ENCODE measurements around the gene APRT.
"Not testable (repeated sequence)": the region's sequence is repeated elsewhere in the genome, so short reads cannot be mapped to it uniquely, and the experiment has no call there.

APRT gene

GRCh38 chr16:88784856-88785105, 26.9 kb downstream of the APRT start:
- no peak for DNase-seq

GRCh38 chr16:88784074-88784855, 27.5 kb downstream of the APRT start:
- DNase-seq, result no peak

- no peak for DNase-seq
These were observed 28.2 kb downstream of the APRT start for GRCh38 chr16:88783391-88784073.

DNA sequence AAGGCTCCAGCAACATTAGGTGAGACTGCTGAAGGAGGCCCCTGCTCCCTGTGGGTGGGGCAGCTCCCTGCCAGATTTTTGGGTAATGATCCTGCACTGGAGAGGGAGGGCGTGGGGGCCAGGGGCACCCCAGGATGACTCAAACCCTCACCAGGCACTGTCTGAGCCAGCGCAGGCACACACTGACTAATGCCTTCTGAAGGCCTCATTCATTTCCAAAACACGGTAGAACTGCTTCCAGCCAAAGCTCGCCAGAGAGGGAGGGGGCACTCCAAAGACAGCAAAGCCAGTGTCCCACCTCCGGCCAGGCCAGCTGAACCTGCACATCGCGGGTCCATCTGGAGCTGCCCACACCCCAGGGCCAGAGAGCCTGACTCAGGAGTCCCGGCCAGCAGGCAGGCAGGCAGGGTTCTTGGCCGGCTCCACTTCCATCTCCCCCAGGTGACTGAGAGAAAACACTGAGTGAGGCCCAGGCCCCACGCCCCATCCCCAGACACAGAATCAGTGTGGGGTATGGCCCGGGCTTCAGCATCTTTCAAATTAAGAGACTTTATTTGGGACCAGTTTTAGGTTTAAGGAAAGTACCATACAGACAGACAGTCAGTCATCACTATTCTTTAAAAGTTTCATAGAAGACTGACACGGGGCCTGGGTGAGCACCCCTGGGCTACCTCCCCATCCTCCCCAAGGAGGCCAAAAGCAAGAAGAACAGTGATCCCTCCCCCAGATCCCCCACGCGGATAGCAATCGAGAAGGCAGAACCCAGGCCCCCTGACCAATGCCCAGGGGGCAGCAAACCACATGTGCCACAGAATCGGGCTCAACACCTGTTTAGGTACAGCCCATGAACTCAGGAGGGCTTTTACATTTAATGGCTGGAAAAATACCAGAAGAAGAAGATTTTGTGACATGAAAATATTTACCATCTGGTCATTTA, 29.0 kb downstream of the APRT start:
- DNase-seq, result no peak

DNA sequence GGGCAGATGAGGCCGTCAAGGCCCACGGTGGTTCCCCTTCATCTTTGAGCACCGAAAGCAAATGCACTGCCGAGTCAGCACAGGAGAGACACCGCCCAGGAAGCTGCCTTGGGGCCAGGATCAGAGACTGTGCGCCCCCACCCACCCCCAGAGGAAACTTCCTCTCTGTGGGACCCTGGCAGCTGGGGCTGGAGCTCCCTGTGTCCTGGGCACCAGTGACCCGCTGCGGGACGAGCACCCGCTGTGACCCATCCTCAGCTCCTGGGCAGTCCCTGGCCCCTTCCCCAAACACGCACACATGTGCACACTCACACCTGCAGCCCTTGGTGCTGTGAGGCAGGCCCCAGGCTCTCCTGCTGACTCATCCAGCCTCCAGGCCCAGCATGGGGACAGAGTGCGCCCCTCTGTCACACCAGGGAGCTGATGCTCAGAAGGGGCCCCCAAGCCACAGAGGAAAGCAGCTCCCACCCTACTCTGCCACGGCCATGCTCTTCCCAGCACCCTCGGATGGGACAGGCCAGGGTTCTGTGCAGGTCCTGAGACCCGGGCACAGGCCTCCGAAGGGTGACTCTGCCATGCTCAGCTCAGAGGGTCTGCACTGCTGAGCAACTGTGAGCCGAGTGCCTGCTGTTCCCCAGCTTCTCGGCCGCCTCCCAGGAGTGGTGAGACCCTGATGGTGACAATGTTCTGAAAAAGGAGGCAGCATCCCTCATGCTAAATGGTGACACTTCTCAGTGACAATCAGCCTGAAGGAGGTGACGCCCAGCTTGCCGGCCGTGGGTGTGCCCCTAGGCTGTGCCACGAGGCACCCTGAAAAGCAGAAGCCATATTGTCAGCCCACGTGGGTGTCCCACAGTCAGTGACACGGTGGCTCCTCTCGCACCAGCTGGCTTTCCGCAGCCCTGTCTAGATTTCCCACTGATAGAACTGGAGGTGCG, 30.3 kb downstream of the APRT start:
- no peak for DNase-seq

GRCh38 chr16:88780142-88781062, 31.3 kb downstream of the APRT start:
- no peak for DNase-seq

DNA sequence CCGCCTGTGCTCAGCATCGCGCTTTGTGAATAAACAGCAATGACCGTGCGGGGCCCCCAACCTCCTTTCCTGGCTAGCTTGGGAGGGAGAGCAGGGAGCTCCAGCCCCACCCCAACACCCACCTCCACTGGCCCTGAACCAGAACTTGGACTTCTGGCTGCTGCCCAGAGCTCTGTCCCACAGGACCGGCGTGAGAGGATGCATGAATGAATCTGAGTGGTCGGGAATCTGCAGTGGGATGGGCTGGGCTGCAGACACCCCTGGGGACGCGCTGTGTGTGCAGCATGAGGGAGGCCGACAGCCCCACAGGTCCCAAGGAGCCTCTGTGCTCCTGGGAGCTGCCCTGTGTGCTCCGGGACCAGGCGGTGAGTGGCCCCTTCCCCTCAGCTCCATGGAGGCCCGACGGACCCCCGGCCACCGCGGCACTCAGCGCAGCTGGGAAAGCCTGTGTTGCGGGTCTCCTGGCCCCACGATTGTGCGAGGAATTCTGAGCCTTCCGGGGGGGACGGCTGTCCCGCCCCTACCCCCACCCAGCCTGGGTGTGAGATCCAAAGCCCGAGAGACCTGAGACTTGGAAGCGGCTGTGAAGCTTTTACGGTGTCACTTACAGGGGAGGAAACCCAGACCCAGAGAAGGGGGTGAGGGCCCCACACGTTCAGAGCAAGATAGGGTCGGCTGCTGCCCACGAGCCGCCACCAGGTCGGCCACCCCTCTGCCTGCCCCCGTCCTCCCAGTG, 32.2 kb downstream of the APRT start:
- DNase-seq, result no peak

DNA sequence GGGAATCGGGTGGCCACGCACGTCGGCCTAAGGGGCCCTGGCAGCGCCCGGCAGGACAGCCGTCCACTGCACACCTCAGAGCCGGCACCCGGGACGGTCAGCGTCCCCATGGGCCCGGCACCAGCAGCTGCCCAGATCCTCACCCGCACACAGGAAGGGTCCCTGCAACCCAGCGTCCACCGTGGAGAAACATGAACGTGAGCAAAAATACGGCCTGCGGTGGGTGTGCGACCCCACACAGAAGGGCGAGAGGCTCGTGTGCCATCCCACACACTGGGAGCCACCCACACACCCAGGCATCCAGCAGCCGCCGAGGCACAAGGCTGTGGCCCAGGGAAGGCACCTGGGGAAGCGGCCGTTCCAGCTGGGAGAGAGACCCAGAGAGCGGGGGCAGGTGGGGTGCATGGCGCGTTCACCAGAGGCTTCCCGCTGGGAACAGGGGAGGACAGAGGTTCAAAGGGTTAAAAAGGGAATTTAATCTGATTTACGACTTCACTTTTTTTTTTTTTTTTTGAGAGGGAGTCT, 33.1 kb downstream of the APRT start:
- DNase-seq, result no peak

DNA sequence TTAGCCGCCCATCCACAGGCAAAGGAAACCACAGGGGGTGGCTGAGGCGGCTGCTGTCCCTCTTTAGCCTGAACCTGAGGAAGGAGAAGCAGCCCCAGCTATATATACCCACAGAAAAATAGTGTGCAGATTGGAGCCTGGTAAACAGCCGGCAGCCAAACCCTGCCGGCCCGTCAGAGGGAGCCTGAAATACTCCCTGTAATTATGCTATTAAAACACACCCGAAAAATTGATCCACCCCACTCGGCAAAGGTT, 33.5 kb downstream of the APRT start:
- no peak for DNase-seq

GRCh38 chr16:88777471-88778270, 34.1 kb downstream of the APRT start:
- DNase-seq, result no peak

DNA sequence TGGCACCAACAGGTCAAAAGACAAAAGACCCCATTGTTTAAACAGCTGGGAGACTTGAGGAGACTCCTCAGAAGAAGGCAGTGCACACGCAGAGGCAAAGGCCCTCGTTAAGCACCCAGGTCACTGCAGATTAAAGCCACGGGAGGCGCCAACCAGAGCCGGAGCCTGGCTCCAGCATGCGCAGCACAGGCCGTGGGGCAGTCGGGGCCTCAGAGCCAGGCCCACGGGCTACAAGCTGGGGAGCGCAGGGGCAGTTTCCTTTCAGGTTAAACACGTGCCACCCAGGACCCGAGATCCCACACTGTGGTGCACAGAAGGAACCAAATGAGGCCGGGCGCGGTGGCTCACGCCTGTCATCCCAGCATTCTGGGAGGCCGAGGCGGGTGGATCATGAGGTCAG, 35.9 kb downstream of the APRT start:
- DNase-seq, result no peak

GRCh38 chr16:88774544-88775393, 37.0 kb downstream of the APRT start:
- DNase-seq, result no peak

- no peak for DNase-seq
These were observed 37.9 kb downstream of the APRT start for GRCh38 chr16:88773812-88774291.

- no peak for DNase-seq
These were observed 38.6 kb downstream of the APRT start for GRCh38 chr16:88772871-88773811.

DNA sequence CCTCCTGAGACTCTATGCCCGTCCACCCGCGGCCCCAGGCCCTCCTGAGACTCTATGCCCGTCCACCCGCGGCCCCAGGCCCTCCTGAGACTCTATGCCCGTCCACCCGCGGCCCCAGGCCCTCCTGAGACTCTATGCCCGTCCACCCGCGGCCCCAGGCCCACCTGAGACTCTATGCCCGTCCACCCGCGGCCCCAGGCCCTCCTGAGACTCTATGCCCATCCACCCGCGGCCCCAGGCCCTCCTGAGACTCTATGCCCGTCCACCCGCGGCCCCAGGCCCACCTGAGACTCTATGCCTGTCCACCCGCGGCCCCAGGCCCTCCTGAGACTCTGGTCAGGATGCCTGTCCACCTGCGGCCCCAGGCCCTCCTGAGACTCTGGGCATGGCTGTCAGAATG, 39.9 kb downstream of the APRT start:
- DNase-seq, result not testable (repeated sequence)

GRCh38 chr16:88771294-88771772, 40.4 kb downstream of the APRT start:
- no peak for DNase-seq
